Effector memory CD8-positive, alpha-beta T cell (primary cell): Measurements from ENCODE around the gene CRYBA4.
A peak's percentile ranks its signal among the peaks of the same experiment; 100 is the strongest.

Source experiments
- ATAC-seq: fragments of 150-1000 bp; cut with Tn5 transposase; replicated peaks from 2 replicates; pipeline ENCODE4 v1.10.0; 2021; ENCODE audit warnings: mild to moderate bottlenecking, moderate library complexity
- DNase-seq, 3 experiments: peaks; one replicate each; pipeline ENCODE4 v3.0.0; 2021
- H3K27ac Mint-ChIP-seq, 2 donors: one replicate each; pipeline ENCODE4 v1.8.0; 2022; ENCODE audit warnings: mild to moderate bottlenecking in 2 of 2, mixed read lengths in 2 of 2, moderate library complexity in 2 of 2
- H3K27me3 Mint-ChIP-seq, 2 donors: one replicate each; pipeline ENCODE4 v1.8.0; 2022; ENCODE audit warnings: mixed read lengths in 2 of 2
- H3K36me3 Mint-ChIP-seq: one replicate; pipeline ENCODE4 v1.8.0; 2022; ENCODE audit warnings: mild to moderate bottlenecking, moderate library complexity, mixed read lengths; ENCODE audit not compliant: insufficient read depth
- H3K4me1 Mint-ChIP-seq, 2 donors: one replicate each; pipeline ENCODE4 v1.8.0; 2022; ENCODE audit warnings: low read depth in 2 of 2, mixed read lengths in 2 of 2
- H3K4me3 Mint-ChIP-seq, 2 donors: one replicate each; pipeline ENCODE4 v1.8.0; 2022; ENCODE audit warnings: mild to moderate bottlenecking in 2 of 2, mixed read lengths in 2 of 2, moderate library complexity in 2 of 2
- H3K9me3 Mint-ChIP-seq, 2 donors: one replicate each; pipeline ENCODE4 v1.8.0; 2022; ENCODE audit warnings: mixed read lengths in 2 of 2
- total RNA-seq, 9 experiments: gene quantifications; one replicate each; lab custom pipeline; 2026; lab: John Stamatoyannopoulos, UW

The CRYBA4 gene
- 0 to 0.11 (median 0) reads per million in 9 experiments for total RNA-seq

- Mint-ChIP-seq H3K4me3 (no peak within 1 kb of the TSS), H3K27me3 (no peaks in the 10 kb centered on the region), H3K36me3 (no peaks in the 10 kb centered on the region)
Observed at GRCh38 chr22:26621663-26622062, at the start of gene CRYBA4. TSS of gene CRYBA4 (plus strand) at chr22:26621963. CDS start at chr22:26622597, 634 bp downstream.

GRCh38 chr22:26573026-26573662, 48.6 kb upstream of the CRYBA4 start:
- Mint-ChIP-seq H3K27me3 (no peaks in the 10 kb centered on the region), H3K27ac (peak overlapping the region; percentile 84 to 89), H3K4me3 (peak overlapping the region in 1 of 2 donors; percentile 39), H3K36me3 (peaks cover 12% of the 10 kb centered on the region), H3K4me1 (peaks cover 63 to 82% of the 10 kb centered on the region in 2 donors), H3K9me3 (no peaks in the 10 kb centered on the region)
- ATAC-seq: peak; percentile 44
- DNase-seq: no peak

More at GRCh38 chr22:26621663-26622062, at the start of gene CRYBA4:
- peaks cover 14% of the 10 kb centered on the region in 2 donors for H3K4me1 Mint-ChIP-seq
- ATAC-seq (no peak), DNase-seq (no peak)
- peak within 1 kb of the TSS; percentile 41 to 53 for H3K27ac Mint-ChIP-seq
- H3K9me3 Mint-ChIP-seq: peaks cover 0 to 6% of the 10 kb centered on the region in 2 donors

GRCh38 chr22:26574001-26574723, 47.6 kb upstream of the CRYBA4 start:
- peak overlapping the region; percentile 84 to 89 for H3K27ac Mint-ChIP-seq
- H3K36me3 Mint-ChIP-seq: peaks cover 17% of the 10 kb centered on the region

GRCh38 chr22:26576026-26576680, 45.6 kb upstream of the CRYBA4 start:
- H3K9me3 Mint-ChIP-seq: no peaks in the 10 kb centered on the region
- H3K27ac Mint-ChIP-seq: peak overlapping the region; percentile 2 to 33
- ATAC-seq (no peak), DNase-seq (no peak)
- H3K4me3 Mint-ChIP-seq: peak overlapping the region in 1 of 2 donors; percentile 38
- H3K36me3 Mint-ChIP-seq: peaks cover 14% of the 10 kb centered on the region
- H3K27me3 Mint-ChIP-seq: no peaks in the 10 kb centered on the region
- peaks cover 69 to 84% of the 10 kb centered on the region in 2 donors for H3K4me1 Mint-ChIP-seq

More at GRCh38 chr22:26574001-26574723, 47.6 kb upstream of the CRYBA4 start:
- Mint-ChIP-seq H3K4me3 (no peak overlapping the region), H3K4me1 (peaks cover 64 to 82% of the 10 kb centered on the region in 2 donors), H3K9me3 (no peaks in the 10 kb centered on the region), H3K27me3 (no peaks in the 10 kb centered on the region)
- DNase-seq (no peak), ATAC-seq (no peak)

GRCh38 chr22:26577081-26577480, 44.7 kb upstream of the CRYBA4 start:
- no peak for ATAC-seq
- Mint-ChIP-seq H3K27ac (peak overlapping the region in 1 of 2 donors; percentile 69), H3K27me3 (no peaks in the 10 kb centered on the region), H3K4me1 (peaks cover 64 to 81% of the 10 kb centered on the region in 2 donors), H3K9me3 (no peaks in the 10 kb centered on the region), H3K36me3 (peaks cover 20% of the 10 kb centered on the region), H3K4me3 (no peak overlapping the region)
- DNase-seq: no peak

- Mint-ChIP-seq H3K9me3 (no peaks in the 10 kb centered on the region), H3K4me1 (peaks cover 55 to 76% of the 10 kb centered on the region in 2 donors), H3K27me3 (no peaks in the 10 kb centered on the region), H3K27ac (peak overlapping the region; percentile 75 to 93), H3K36me3 (peaks cover 40% of the 10 kb centered on the region), H3K4me3 (peak overlapping the region; percentile 73 to 87)
- ATAC-seq (peak; percentile 94), DNase-seq (peak; percentile 54 to 58 (median 55))
Observed at GRCh38 chr22:26579331-26579886, 42.4 kb upstream of the CRYBA4 start.

GRCh38 chr22:26580240-26580962, 41.4 kb upstream of the CRYBA4 start:
- Mint-ChIP-seq H3K36me3 (peaks cover 41% of the 10 kb centered on the region), H3K9me3 (no peaks in the 10 kb centered on the region), H3K4me1 (peaks cover 59 to 77% of the 10 kb centered on the region in 2 donors), H3K27me3 (no peaks in the 10 kb centered on the region), H3K4me3 (peak overlapping the region; percentile 73 to 87), H3K27ac (peak overlapping the region; percentile 75 to 93)
- DNase-seq (no peak), ATAC-seq (no peak)

GRCh38 chr22:26581026-26581425, 40.7 kb upstream of the CRYBA4 start:
- no peaks in the 10 kb centered on the region for H3K9me3 Mint-ChIP-seq
- H3K36me3 Mint-ChIP-seq: peaks cover 45% of the 10 kb centered on the region
- H3K27me3 Mint-ChIP-seq: no peaks in the 10 kb centered on the region
- DNase-seq: no peak
- peak overlapping the region; percentile 11 to 87 for H3K4me3 Mint-ChIP-seq
- H3K4me1 Mint-ChIP-seq: peaks cover 61 to 80% of the 10 kb centered on the region in 2 donors
- peak overlapping the region; percentile 75 to 93 for H3K27ac Mint-ChIP-seq
- ATAC-seq: no peak

GRCh38 chr22:26581633-26582168, 40.1 kb upstream of the CRYBA4 start:
- Mint-ChIP-seq H3K9me3 (no peaks in the 10 kb centered on the region), H3K4me3 (peak overlapping the region in 1 of 2 donors; percentile 87), H3K36me3 (peaks cover 51% of the 10 kb centered on the region), H3K27me3 (no peaks in the 10 kb centered on the region), H3K4me1 (peaks cover 62 to 81% of the 10 kb centered on the region in 2 donors), H3K27ac (peak overlapping the region; percentile 75 to 93)
- ATAC-seq (no peak), DNase-seq (no peak)

GRCh38 chr22:26584010-26584409, 37.8 kb upstream of the CRYBA4 start:
- peak overlapping the region; percentile 85 to 90 for H3K27ac Mint-ChIP-seq
- no peaks in the 10 kb centered on the region for H3K9me3 Mint-ChIP-seq
- peak overlapping the region; percentile 68 to 92 for H3K4me3 Mint-ChIP-seq
- H3K4me1 Mint-ChIP-seq: peaks cover 69 to 88% of the 10 kb centered on the region in 2 donors
- ATAC-seq (no peak), DNase-seq (no peak)
- no peaks in the 10 kb centered on the region for H3K27me3 Mint-ChIP-seq
- peaks cover 37% of the 10 kb centered on the region for H3K36me3 Mint-ChIP-seq

- Mint-ChIP-seq H3K27ac (peak overlapping the region; percentile 85 to 90), H3K4me1 (peaks cover 62 to 77% of the 10 kb centered on the region in 2 donors), H3K27me3 (no peaks in the 10 kb centered on the region), H3K4me3 (peak overlapping the region; percentile 68 to 92), H3K9me3 (no peaks in the 10 kb centered on the region), H3K36me3 (peaks cover 37% of the 10 kb centered on the region)
- DNase-seq (no peak), ATAC-seq (no peak)
Observed at GRCh38 chr22:26585104-26585790, 36.5 kb upstream of the CRYBA4 start.
